Peyer's patch (tissue), 4 donors: Measurements from ENCODE around the gene SLC2A4RG.

ENCODE experiments used
- CTCF ChIP-seq, 6 experiments: fragments of 450-650 bp in 4 of 6; fragments of 200-600 bp in 2 of 6; sonication (generic) in 1 of 6; IDR thresholded peaks; one replicate each; pipeline ENCODE4 v1.5.1; 2017 to 2019; ENCODE audit warnings: antibody characterized with exemption in 6 of 6, mild to moderate bottlenecking in 3 of 6, moderate library complexity in 1 of 6
- POLR2A ChIP-seq, 2 donors: fragments of 450-650 bp; IDR thresholded peaks; one replicate each; pipeline ENCODE4 v1.5.1; 2017; ENCODE audit warnings: antibody characterized with exemption in 2 of 2, mild to moderate bottlenecking in 2 of 2, moderate library complexity in 2 of 2

DNA sequence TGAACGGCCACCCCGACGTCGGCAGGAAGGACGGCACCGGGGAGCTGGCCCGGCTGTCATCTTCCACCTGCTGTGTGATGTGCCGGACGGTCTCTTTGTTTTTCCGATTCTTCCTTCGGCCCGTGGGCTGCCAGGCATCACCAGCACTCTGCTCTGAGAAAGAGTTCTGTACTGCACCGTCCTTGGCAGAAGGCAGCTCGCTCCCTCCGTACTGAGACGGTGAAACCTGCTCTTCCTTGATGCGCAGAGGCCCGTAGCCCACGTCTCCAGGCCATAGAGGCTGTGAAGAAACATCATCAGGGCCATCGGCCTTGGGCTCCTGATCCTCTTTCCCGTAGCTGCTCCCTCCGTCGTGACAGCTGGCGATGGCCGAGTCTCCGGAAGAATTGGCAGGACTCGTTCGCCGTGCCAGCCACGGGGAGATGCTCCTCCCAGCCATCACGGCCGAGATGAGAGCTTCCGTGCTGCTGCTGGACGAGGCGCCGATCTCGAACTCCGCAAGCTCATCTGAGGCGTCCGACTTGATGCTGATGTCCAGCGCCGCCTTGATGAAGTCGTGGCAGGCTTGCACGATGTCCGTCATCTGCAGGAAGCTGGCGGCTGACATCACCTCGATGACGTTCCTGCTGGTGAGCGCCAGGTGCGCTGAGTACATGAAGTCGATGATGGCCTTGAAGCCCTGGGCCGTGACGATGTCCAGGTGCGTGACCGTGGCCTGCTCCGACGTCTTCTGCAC lies 50.4 kb downstream of the SLC2A4RG start:
- TF ChIP-seq CTCF (IDR thresholded peaks at IDR 0.05), result no peak
- TF ChIP-seq POLR2A (IDR thresholded peaks at IDR 0.05), result no peak
